DOHH2 (cell line): ENCODE results near the gene ABHD17C.

ENCODE experiments used
- CTCF ChIP-seq: fragments of 200-600 bp; sonication (generic); IDR thresholded peaks from one replicate; pipeline ENCODE4 v1.5.1; 2014; ENCODE audit warnings: antibody characterized with exemption, mild to moderate bottlenecking, low read depth, low read length; ENCODE audit not compliant: poor library complexity, severe bottlenecking
- EZH2phosphoT487 ChIP-seq: fragments of 200-600 bp; sonication (generic); IDR thresholded peaks from 2 replicates; pipeline ENCODE4 v1.6.1; 2017; ENCODE audit warnings: borderline replicate concordance, mild to moderate bottlenecking, antibody characterized with exemption, low read length, moderate library complexity, mixed read lengths

- no peak for TF ChIP-seq CTCF
- no peak for TF ChIP-seq EZH2phosphoT487
These were observed 95.1 kb downstream of the ABHD17C start for GRCh38 chr15:80790236-80790635.
